Endothelial cell of umbilical vein (primary cell): Measurements from ENCODE around the gene GYS1. TPM values are rescaled to one million over a fixed set of nuclear protein-coding genes. Genes with fewer than 3 reads are reported as not detected.

ENCODE experiments used
- BruUV-seq: library from RNA; stranded (reverse); fragments of 400-500 nt; replicated peaks from 2 replicates; lab custom pipeline; 2021; lab: Mats Ljungman, UMichigan
- CTCF ChIA-PET: fragments of 300-600, 350-600 bp; sonication (Branson Sonifier 250); formaldehyde crosslinking; loops from one replicate; lab custom pipeline; 2021; ENCODE audit warnings: antibody characterized with exemption, inconsistent platforms; lab: Charles Lee
- POLR2A ChIA-PET: fragments of 300-600, 350-600 bp; sonication (Branson Sonifier 250); formaldehyde crosslinking; loops from one replicate; lab custom pipeline; 2021; ENCODE audit warnings: antibody characterized with exemption, inconsistent platforms; lab: Charles Lee
- DNase-seq: peaks from one replicate; pipeline ENCODE4 v3.0.0-alpha.2; 2011; ENCODE audit warnings: low read depth, low spot score
- FAIRE-seq: peaks from 2 replicates; lab custom pipeline; 2011; peaks lifted over from hg19 to GRCh38; lab: Jason Lieb, UNC
- H2AFZ ChIP-seq: 2 replicates; pipeline ENCODE4 v1.6.0; 2012; ENCODE audit warnings: low read depth, low read length, control low read depth, inconsistent platforms
- H3K27ac ChIP-seq: 2 replicates; pipeline ENCODE4 v1.5.1; 2011; ENCODE audit warnings: low read depth, mild to moderate bottlenecking, control low read depth, low read length, moderate library complexity; ENCODE audit not compliant: insufficient read depth
- H3K27me3 ChIP-seq, 2 experiments: 2 replicates each; pipeline versions ENCODE4 v1.6.0 to v1.6.1; 2011; ENCODE audit warnings: low read length in 2 of 2, mixed read lengths in 1 of 2; ENCODE audit not compliant: control insufficient read depth in 2 of 2, insufficient read depth in 2 of 2
- H3K36me3 ChIP-seq, 2 experiments: 2 replicates in 1 of 2; 3 replicates in 1 of 2; pipeline ENCODE4 v1.5.1; 2011; ENCODE audit warnings: low read length in 2 of 2, mild to moderate bottlenecking in 1 of 2, moderate library complexity in 1 of 2; ENCODE audit not compliant: control insufficient read depth in 2 of 2, insufficient read depth in 2 of 2; ENCODE audit errors: extremely low read depth in 1 of 2
- H3K4me1 ChIP-seq: 3 replicates; pipeline ENCODE4 v1.5.1; 2011; ENCODE audit warnings: mild to moderate bottlenecking, low read length; ENCODE audit not compliant: control insufficient read depth, insufficient read depth; ENCODE audit errors: extremely low read depth
- H3K4me2 ChIP-seq: 2 replicates; pipeline ENCODE4 v1.6.1; 2011; ENCODE audit warnings: low read length, control low read depth, mixed read lengths; ENCODE audit not compliant: insufficient read depth
- H3K4me3 ChIP-seq, 3 experiments: fragments of 200-600 bp in 1 of 3; sonication (generic), shearing (Covaris generic) in 1 of 3; replicated peaks in 1 of 3; 2 replicates each; pipeline ENCODE4 v1.5.1; 2011 to 2016; ENCODE audit warnings: control low read depth in 3 of 3, low read length in 3 of 3, mild to moderate bottlenecking in 2 of 3, inconsistent platforms in 1 of 3, low read depth in 1 of 3, moderate library complexity in 1 of 3; ENCODE audit not compliant: insufficient read depth in 1 of 3
- H3K79me2 ChIP-seq: 2 replicates; pipeline ENCODE4 v1.6.0; 2012; ENCODE audit warnings: low read length, inconsistent platforms; ENCODE audit not compliant: control insufficient read depth, insufficient read depth
- H3K9ac ChIP-seq: replicated peaks from 2 replicates; pipeline ENCODE3; 2011; ENCODE audit warnings: low read length, control low read depth; ENCODE audit not compliant: insufficient read depth; ENCODE audit errors: extremely low read depth
- H3K9me1 ChIP-seq: replicated peaks from 3 replicates; pipeline ENCODE4 v1.6.0; 2011; ENCODE audit warnings: mild to moderate bottlenecking, low read length; ENCODE audit not compliant: control insufficient read depth, insufficient read depth; ENCODE audit errors: extremely low read depth
- H3K9me3 ChIP-seq: replicated peaks from 2 replicates; pipeline ENCODE4 v1.5.1; 2012; ENCODE audit warnings: low read length, inconsistent platforms; ENCODE audit not compliant: control insufficient read depth, insufficient read depth
- H4K20me1 ChIP-seq: replicated peaks from 2 replicates; pipeline ENCODE3; 2011; ENCODE audit warnings: mild to moderate bottlenecking, low read length; ENCODE audit not compliant: control insufficient read depth, insufficient read depth; ENCODE audit errors: extremely low read depth
- EZH2 ChIP-seq: IDR thresholded peaks from 2 replicates; pipeline ENCODE4 v1.6.1; 2012; ENCODE audit warnings: borderline replicate concordance, low read depth, mild to moderate bottlenecking, moderate library complexity, low read length, inconsistent platforms; ENCODE audit not compliant: severe bottlenecking
- FOS ChIP-seq: IDR thresholded peaks from 2 replicates; pipeline ENCODE4 v1.6.1; 2011; ENCODE audit warnings: mild to moderate bottlenecking, low read length, moderate library complexity, borderline replicate concordance; ENCODE audit not compliant: insufficient read depth
- GATA2 ChIP-seq: IDR thresholded peaks from 2 replicates; pipeline ENCODE4 v1.7.0; 2011; ENCODE audit warnings: low read depth, mild to moderate bottlenecking, moderate library complexity, mixed read lengths, low read length; ENCODE audit not compliant: insufficient read length, insufficient read depth
- JUN ChIP-seq: IDR thresholded peaks from 2 replicates; pipeline ENCODE4 v1.6.1; 2011; ENCODE audit warnings: borderline replicate concordance, low read depth; ENCODE audit not compliant: insufficient read length, insufficient read depth
- MYC ChIP-seq: IDR thresholded peaks from one replicate; pipeline ENCODE4 v1.6.1; 2011; ENCODE audit warnings: mild to moderate bottlenecking, low read depth, low read length
- POLR2A ChIP-seq: IDR thresholded peaks from 2 replicates; pipeline ENCODE4 v1.6.1; 2012; ENCODE audit warnings: low read depth, mild to moderate bottlenecking, control low read depth, low read length
- POLR2AphosphoS5 ChIP-seq: IDR thresholded peaks from 2 replicates; pipeline ENCODE4 v1.6.1; 2012; ENCODE audit warnings: low read depth, mild to moderate bottlenecking, control low read depth, low read length, moderate library complexity; ENCODE audit not compliant: insufficient read depth
- dilution Hi-C: fragments of 300-500 bp; cut with MboI; formaldehyde crosslinking; loops from one replicate; pipeline ENCODE4 v1.15.0; 2019; ENCODE audit warnings: low sequenced_read_pairs; ENCODE audit not compliant: extremely low pct_ligation_motif_present
- intact Hi-C: fragments of 100-400 bp; cut with micrococcal nuclease; formaldehyde crosslinking; loops from one replicate; pipeline ENCODE4 v1.10.0; 2022
- polyA plus RNA-seq, 4 experiments: library from polyadenylated mRNA; depleted of rRNA in 3 of 4; stranded (reverse) in 3 of 4; unstranded in 1 of 4; fragments of >200 nt; gene quantifications; 2 replicates each; pipeline versions ENCODE4 v1.2.1 to v1.2.3, GENCODE V29; 2011 to 2012; ENCODE audit warnings: missing spikeins in 1 of 4
- total RNA-seq: library from RNA; stranded (reverse); gene quantifications from 2 replicates; pipeline ENCODE4 v1.2.3, GENCODE V29; 2021
- TF ChIP-seq, protein P1 (sequence below), 2 donors: IDR thresholded peaks; 1 replicate in 1 of 2; 2 replicates in 1 of 2; pipeline ENCODE4 v1.5.1; 2011; ENCODE audit warnings: low read length in 2 of 2, mild to moderate bottlenecking in 2 of 2, moderate library complexity in 2 of 2, control low read depth in 1 of 2, inconsistent platforms in 1 of 2, low read depth in 1 of 2; ENCODE audit not compliant: insufficient read depth in 1 of 2; ENCODE audit errors: extremely low read depth in 1 of 2
- TF ChIP-seq, protein P2 (sequence below): IDR thresholded peaks from 2 replicates; pipeline ENCODE4 v1.6.1; 2011; ENCODE audit not compliant: insufficient read depth, insufficient read length

GYS1 gene
- total and polyA plus RNA-seq, 2 donors (not counting 3 experiments of a cell fraction or from before 2014, with no cell fraction given) = 39.0 to 58.9 TPM

DNA sequence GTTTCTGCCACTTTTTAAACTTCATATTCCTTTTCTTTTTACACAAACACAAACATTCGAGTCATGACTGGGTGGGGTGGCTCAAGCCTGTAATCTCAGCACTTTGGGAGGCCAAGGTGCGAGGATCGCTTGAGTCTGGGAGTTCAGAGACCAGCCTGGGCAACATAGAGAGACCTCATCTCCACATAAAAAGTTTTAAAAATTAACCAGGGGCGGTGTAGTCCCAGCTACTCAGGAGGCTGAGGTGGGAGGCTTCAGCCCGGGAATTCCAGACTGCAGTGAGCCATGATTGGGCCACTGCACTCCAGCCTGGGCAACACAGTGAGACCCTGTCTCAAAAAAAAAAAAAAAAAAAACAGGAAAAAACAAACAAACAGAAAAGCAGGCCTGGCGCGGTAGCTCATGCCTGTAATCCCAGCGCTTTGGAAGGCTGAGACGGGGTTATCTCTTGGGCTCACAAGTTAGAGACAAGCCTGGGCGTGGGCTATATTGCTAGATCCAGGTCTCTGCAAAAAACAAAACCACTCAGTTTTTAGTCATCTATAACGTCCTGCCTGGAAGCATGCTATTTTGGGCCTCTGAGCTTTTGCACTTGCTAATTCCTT lies 39.0 kb downstream of the GYS1 start:
- intact Hi-C loops (loop anchor here (1.0 to 2.0 kb wide), 2 partner anchors 11 to 53 kb away; partner anchors contain the start of genes FTL and NUCB1), dilution Hi-C loops (no loop called here)
- FAIRE-seq = no peak
- Histone ChIP-seq H3K36me3 (peaks cover 0 to 3% of the 10 kb centered on the region in 2 experiments), H3K4me2 (peak overlapping the region; percentile 75), H3K79me2 (peaks cover 24% of the 10 kb centered on the region), H3K4me3 (peak overlapping the region; percentile 27 to 99 (median 64)), H3K9ac (peak overlapping the region; percentile 61), H4K20me1 (no peaks in the 10 kb centered on the region), H3K27me3 (no peaks in the 10 kb centered on the region), H2AFZ (peak overlapping the region; percentile 86), H3K4me1 (peaks cover 18% of the 10 kb centered on the region), H3K27ac (peak overlapping the region; percentile 42), H3K9me1 (no peaks in the 10 kb centered on the region), H3K9me3 (no peaks in the 10 kb centered on the region)
- TF ChIP-seq POLR2A (no peak), JUN (no peak), POLR2AphosphoS5 (no peak), MYC (no peak), FOS (no peak), EZH2 (no peak), GATA2 (no peak)
- TF ChIP-seq, protein P1, sequence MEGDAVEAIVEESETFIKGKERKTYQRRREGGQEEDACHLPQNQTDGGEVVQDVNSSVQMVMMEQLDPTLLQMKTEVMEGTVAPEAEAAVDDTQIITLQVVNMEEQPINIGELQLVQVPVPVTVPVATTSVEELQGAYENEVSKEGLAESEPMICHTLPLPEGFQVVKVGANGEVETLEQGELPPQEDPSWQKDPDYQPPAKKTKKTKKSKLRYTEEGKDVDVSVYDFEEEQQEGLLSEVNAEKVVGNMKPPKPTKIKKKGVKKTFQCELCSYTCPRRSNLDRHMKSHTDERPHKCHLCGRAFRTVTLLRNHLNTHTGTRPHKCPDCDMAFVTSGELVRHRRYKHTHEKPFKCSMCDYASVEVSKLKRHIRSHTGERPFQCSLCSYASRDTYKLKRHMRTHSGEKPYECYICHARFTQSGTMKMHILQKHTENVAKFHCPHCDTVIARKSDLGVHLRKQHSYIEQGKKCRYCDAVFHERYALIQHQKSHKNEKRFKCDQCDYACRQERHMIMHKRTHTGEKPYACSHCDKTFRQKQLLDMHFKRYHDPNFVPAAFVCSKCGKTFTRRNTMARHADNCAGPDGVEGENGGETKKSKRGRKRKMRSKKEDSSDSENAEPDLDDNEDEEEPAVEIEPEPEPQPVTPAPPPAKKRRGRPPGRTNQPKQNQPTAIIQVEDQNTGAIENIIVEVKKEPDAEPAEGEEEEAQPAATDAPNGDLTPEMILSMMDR (IDR thresholded peaks at IDR 0.05; ENCODE audit: extremely low read depth in 1 of 2, insufficient read depth in 1 of 2, low read depth in 1 of 2, low read length in 2 of 2) = no peak
- TF ChIP-seq, protein P2, sequence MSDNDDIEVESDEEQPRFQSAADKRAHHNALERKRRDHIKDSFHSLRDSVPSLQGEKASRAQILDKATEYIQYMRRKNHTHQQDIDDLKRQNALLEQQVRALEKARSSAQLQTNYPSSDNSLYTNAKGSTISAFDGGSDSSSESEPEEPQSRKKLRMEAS = no peak
- BruUV-seq = no TSS peak
- DNase-seq = no peak
- ChIA-PET POLR2A (interaction anchor here (1.0 to 1.2 kb wide), 3 partner anchors 10 to 82 kb away, joined by 4 read pairs; partner anchors contain the start of gene NUCB1), CTCF (interaction anchor here (0.6 to 3.5 kb wide), 3 partner anchors 9 to 111 kb away, joined by 3 to 21 read pairs (median 5); no protein-coding TSS in a partner anchor)
